GM12878 (cell line): ENCODE measurements around the gene PCED1A. TPM values are rescaled to one million over a fixed set of nuclear protein-coding genes. Genes with fewer than 3 reads are reported as not detected.

ENCODE experiments used
- ATAC-seq: fragments of 200-7000 bp; cut with Tn5 transposase; 3 replicates; pipeline ENCODE4 v1.9.1; 2020; ENCODE audit warnings: mild to moderate bottlenecking, moderate library complexity
- BruUV-seq: library from RNA; stranded (reverse); fragments of 400-500 nt; replicated peaks from 2 replicates; lab custom pipeline; 2021; lab: Mats Ljungman, UMichigan
- CTCF ChIA-PET: fragments of 300-600 bp; sonication (Branson Sonifier 250); formaldehyde crosslinking; extraction: SDS; loops from one replicate; lab custom pipeline; 2021; ENCODE audit warnings: inconsistent platforms; lab: Yijun Ruan, JAX
- POLR2A ChIA-PET: fragments of 350-600 bp; formaldehyde crosslinking; extraction: SDS; loops from one replicate; lab custom pipeline; 2021; ENCODE audit warnings: inconsistent platforms; lab: Charles Lee
- RAD21 ChIA-PET: fragments of 300-600 bp; sonication (Branson Sonifier 250); formaldehyde crosslinking; loops from one replicate; lab custom pipeline; 2023; ENCODE audit warnings: antibody characterized with exemption; ENCODE audit not compliant: unreplicated experiment; lab: Charles Lee
- SMC1A ChIA-PET: fragments of 300-600 bp; sonication (Branson Sonifier 250); formaldehyde crosslinking; loops from one replicate; lab custom pipeline; 2023; ENCODE audit not compliant: unreplicated experiment, uncharacterized antibody; lab: Charles Lee
- DNase-seq: peaks from one replicate; pipeline ENCODE4 v3.0.0-alpha.2; 2011; ENCODE audit warnings: low read depth, low spot score
- FAIRE-seq: peaks from 3 replicates; lab custom pipeline; 2011; peaks lifted over from hg19 to GRCh38; lab: Jason Lieb, UNC
- H2AFZ ChIP-seq: 2 replicates; pipeline ENCODE4 v1.6.0; 2011; ENCODE audit warnings: low read depth, low read length, control low read depth; ENCODE audit not compliant: control insufficient read depth
- H3K27ac ChIP-seq: 2 replicates; pipeline ENCODE4 v1.5.1; 2011; ENCODE audit warnings: control low read depth; ENCODE audit not compliant: control insufficient read depth, insufficient read depth
- H3K27me3 ChIP-seq, 2 experiments: replicated peaks in 1 of 2; 2 replicates each; pipeline versions ENCODE4 v1.6.0 to v1.6.1; 2011; ENCODE audit warnings: low read length in 1 of 2; ENCODE audit not compliant: control insufficient read depth in 2 of 2, insufficient read depth in 2 of 2
- H3K36me3 ChIP-seq, 2 experiments: 2 replicates each; pipeline ENCODE4 v1.5.1; 2011; ENCODE audit warnings: low read length in 1 of 2; ENCODE audit not compliant: control insufficient read depth in 2 of 2, insufficient read depth in 2 of 2
- H3K4me1 ChIP-seq: 2 replicates; pipeline ENCODE4 v1.6.1; 2011; ENCODE audit warnings: mild to moderate bottlenecking, low read length, moderate library complexity, mixed read lengths; ENCODE audit not compliant: control insufficient read depth, insufficient read depth
- H3K4me2 ChIP-seq: 2 replicates; pipeline ENCODE4 v1.6.0; 2011; ENCODE audit warnings: control low read depth; ENCODE audit not compliant: control insufficient read depth, insufficient read depth
- H3K4me3 ChIP-seq: fragments of 200-600 bp; sonication (generic); 2 replicates; pipeline ENCODE4 v1.5.1; 2016
- H3K79me2 ChIP-seq: 2 replicates; pipeline ENCODE4 v1.6.0; 2011; ENCODE audit warnings: low read length; ENCODE audit not compliant: control insufficient read depth, insufficient read depth
- H3K9ac ChIP-seq: 2 replicates; pipeline ENCODE4 v1.8.0; 2011; ENCODE audit warnings: low read length, control low read depth, mixed read lengths; ENCODE audit not compliant: control insufficient read depth, insufficient read depth
- H3K9me3 ChIP-seq: replicated peaks from 3 replicates; pipeline ENCODE4 v1.5.1; 2011; ENCODE audit warnings: mild to moderate bottlenecking, low read length; ENCODE audit not compliant: control insufficient read depth, insufficient read depth
- H4K20me1 ChIP-seq: 2 replicates; pipeline ENCODE4 v1.6.0; 2011; ENCODE audit not compliant: control insufficient read depth, insufficient read depth
- CUX1 ChIP-seq: IDR thresholded peaks from 2 replicates; pipeline ENCODE4 v1.6.1; 2012; ENCODE audit warnings: improper control_type of control experiment, low read depth, low read length; ENCODE audit not compliant: insufficient replicate concordance
- HSF1 ChIP-seq: fragments of 150-350 bp; IDR thresholded peaks from 2 replicates; pipeline ENCODE4 v1.6.1; 2014; ENCODE audit warnings: mild to moderate bottlenecking, low read depth, low read length
- PAX5 ChIP-seq: IDR thresholded peaks from 2 replicates; pipeline ENCODE4 v1.6.1; 2011; ENCODE audit warnings: low read depth, low read length, borderline replicate concordance
- POLR2AphosphoS2 ChIP-seq: IDR thresholded peaks from 2 replicates; pipeline ENCODE4 v1.6.1; 2011; ENCODE audit warnings: low read depth, mild to moderate bottlenecking, low read length, improper control_type of control experiment, moderate library complexity
- RAD21 ChIP-seq: IDR thresholded peaks from 2 replicates; pipeline ENCODE4 v1.6.1; 2011; ENCODE audit warnings: mild to moderate bottlenecking, low read depth, low read length, moderate library complexity; ENCODE audit not compliant: insufficient read depth
- RFX5 ChIP-seq: IDR thresholded peaks from 2 replicates; pipeline ENCODE4 v1.6.1; 2011; ENCODE audit warnings: low read depth, low read length, improper control_type of control experiment
- TCF12 ChIP-seq: IDR thresholded peaks from 2 replicates; pipeline ENCODE4 v1.6.1; 2011; ENCODE audit warnings: low read depth, mild to moderate bottlenecking, low read length
- ZBTB11 ChIP-seq: fragments of 450-650 bp; formaldehyde crosslinking; IDR thresholded peaks from 2 replicates; pipeline ENCODE4 v1.5.0; 2022; ENCODE audit warnings: mild to moderate bottlenecking, missing genetic modification characterization
- WGBS: methylation state at CpG from one replicate; pipeline ENCODE4 v1.1.6; 2016; ENCODE audit warnings: low lambda C conversion rate; ENCODE audit not compliant: insufficient replicate concordance, insufficient coverage; ENCODE audit errors: missing lambda C conversion rate; 5-methylcytosine and 5-hydroxymethylcytosine counted together
- in situ Hi-C: fragments of 300-500 bp; cut with MboI; formaldehyde crosslinking; loops from 9 replicates; pipeline ENCODE4 v1.14.3; 2018; ENCODE audit warnings: mixed read lengths
- intact Hi-C: fragments of 100-400 bp; cut with micrococcal nuclease; formaldehyde crosslinking; loops from one replicate; pipeline ENCODE4 v1.14.2; 2022; ENCODE audit not compliant: unreplicated experiment
- polyA plus RNA-seq, 11 experiments: library from polyadenylated mRNA; depleted of rRNA in 4 of 11; unstranded in 6 of 11; stranded (reverse) in 5 of 11; fragments of >200 nt; fragmentation: Nextera tagmentation in 4 of 11; fragmentation: Illumina TruSeq in 1 of 11; extraction: Ambion mirVana in 4 of 11; extraction: Trizol in 1 of 11; gene quantifications; 1 replicate in 1 of 11; 2 replicates in 10 of 11; pipeline versions ENCODE4 v1.2.1 to v1.2.3, GENCODE V29; 2011 to 2016; ENCODE audit warnings: inconsistent platforms in 2 of 11, missing spikeins in 2 of 11, low read depth in 1 of 11
- total RNA-seq, 4 experiments: library from RNA; depleted of rRNA in 3 of 4; stranded (reverse); fragments of >200 nt in 3 of 4; fragmentation: Illumina TruSeq in 1 of 4; extraction: Trizol in 1 of 4; gene quantifications; 2 replicates each; pipeline versions ENCODE4 v1.2.1 to v1.2.3, GENCODE V29; 2013 to 2021

The PCED1A gene
- total and polyA plus RNA-seq, 10 of the 15 experiments (the other 5 are each of a cell fraction or from before 2014, with no cell fraction given), result 4.5 to 30.9 (median 12.0) TPM

- Histone ChIP-seq H3K27ac (no peak overlapping the region), H3K9me3 (no peaks in the 10 kb centered on the region), H4K20me1 (no peaks in the 10 kb centered on the region), H3K9ac (no peak overlapping the region), H3K4me1 (peaks cover 1% of the 10 kb centered on the region), H3K4me2 (no peak overlapping the region), H3K4me3 (no peak overlapping the region), H3K27me3 (no peaks in the 10 kb centered on the region), H3K79me2 (no peaks in the 10 kb centered on the region), H2AFZ (no peak overlapping the region), H3K36me3 (peaks cover 8 to 10% of the 10 kb centered on the region in 2 experiments)
- FAIRE-seq (no peak), ATAC-seq (no peak), DNase-seq (no peak)
- ChIA-PET SMC1A (interaction anchor here (1.0 kb wide), 1 partner anchor 35 kb away, joined by 3 read pairs; no protein-coding TSS in a partner anchor), RAD21 (interaction anchor here (1.2 kb wide), 1 partner anchor 135 kb away, joined by 3 read pairs; no protein-coding TSS in a partner anchor), CTCF (interaction anchor here (0.6 to 2.1 kb wide), 2 partner anchors 118 to 135 kb away, joined by 4 to 7 read pairs; no protein-coding TSS in a partner anchor), POLR2A (no interaction called here)
- BruUV-seq, result no TSS peak
- in situ Hi-C loops (no loop called here), intact Hi-C loops (no loop called here)
- WGBS, result 69% methylated on average over 3 of the region's 3 CpGs
- no peak for TF ChIP-seq POLR2AphosphoS2
- TF ChIP-seq RAD21, result peak; percentile 33; the same call in 1 of the 2 replicates
- no peak for TF ChIP-seq ZBTB11 (CRISPR knock-in tag)
- TF ChIP-seq RFX5, result no peak
- no peak for TF ChIP-seq HSF1
- TF ChIP-seq TCF12, result no peak
- no peak for TF ChIP-seq CUX1
- no peak for TF ChIP-seq PAX5
These were observed 25.2 kb upstream of the PCED1A start for GRCh38 chr20:2865630-2866029.
